ENCODE measurements around the gene NAT14. TPM values are rescaled to one million over a fixed set of nuclear protein-coding genes. Genes with fewer than 3 reads are reported as not detected.

NAT14 gene
- total RNA-seq, 4 donors from 2014 or later = 5.1 to 28.3 (median 12.2) TPM

GRCh38 chr19:55467236-55468053 is 17.5 kb upstream of the NAT14 start:
- H3K27me3 ChIP-seq = no peaks in the 10 kb centered on the region
- H3K4me3 ChIP-seq (replicated peaks in 1 of 3) = no peak overlapping the region
- intact Hi-C loops (cut with DNase I) = no loop called here
- no peak overlapping the region for H3K27ac ChIP-seq
- peak; percentile 61 to 62 for DNase-seq
- peak; percentile 70 to 100 (median 94) for TF ChIP-seq CTCF (IDR thresholded peaks at IDR 0.05)
- no peak for TF ChIP-seq POLR2A (IDR thresholded peaks at IDR 0.05)
- H3K9me3 ChIP-seq = no peaks in the 10 kb centered on the region
- H3K36me3 ChIP-seq = no peaks in the 10 kb centered on the region
- peaks cover 0 to 7% of the 10 kb centered on the region in 2 donors for H3K4me1 ChIP-seq
- WGBS, 2 donors = 38 to 53% methylated on average over 15 to 25 of the region's 29 CpGs

GRCh38 chr19:55468054-55468393 is 17.0 kb upstream of the NAT14 start:
- no peaks in the 10 kb centered on the region for H3K27me3 ChIP-seq
- DNase-seq = no peak
- H3K4me3 ChIP-seq (replicated peaks in 1 of 3) = no peak overlapping the region
- intact Hi-C loops (cut with DNase I) = no loop called here
- no peak for TF ChIP-seq POLR2A (IDR thresholded peaks at IDR 0.05)
- TF ChIP-seq CTCF (IDR thresholded peaks at IDR 0.05) = peak in 1 of 6 experiments; percentile 46
- peaks cover 0 to 7% of the 10 kb centered on the region in 2 donors for H3K4me1 ChIP-seq
- H3K36me3 ChIP-seq = no peaks in the 10 kb centered on the region
- no peak overlapping the region for H3K27ac ChIP-seq
- no peaks in the 10 kb centered on the region for H3K9me3 ChIP-seq
- 15 to 34% methylated on average over 4 of the region's 4 CpGs for WGBS, 2 donors

- H3K4me1 ChIP-seq = peaks cover 17 to 34% of the 10 kb centered on the region in 2 donors
- no peak for DNase-seq
- no peak overlapping the region for H3K27ac ChIP-seq
- TF ChIP-seq POLR2A (IDR thresholded peaks at IDR 0.05) (no peak), CTCF (IDR thresholded peaks at IDR 0.05) (no peak)
- H3K9me3 ChIP-seq = no peaks in the 10 kb centered on the region
- intact Hi-C loops (cut with DNase I) = loop anchor here (5.0 kb wide), 1 partner anchor 161 kb away; no protein-coding TSS in a partner anchor
- H3K4me3 ChIP-seq (replicated peaks in 1 of 3) = no peak overlapping the region
- H3K27me3 ChIP-seq = no peaks in the 10 kb centered on the region
- WGBS, 2 donors = 84 to 86% methylated on average over 13 of the region's 13 CpGs
- H3K36me3 ChIP-seq = no peaks in the 10 kb centered on the region
These were observed 13.7 kb upstream of the NAT14 start for GRCh38 chr19:55471266-55471665.

GRCh38 chr19:55472463-55472862 is 12.5 kb upstream of the NAT14 start:
- DNase-seq = no peak
- TF ChIP-seq CTCF (IDR thresholded peaks at IDR 0.05) = no peak
- TF ChIP-seq POLR2A (IDR thresholded peaks at IDR 0.05) = no peak
- no peaks in the 10 kb centered on the region for H3K36me3 ChIP-seq
- intact Hi-C loops (cut with DNase I) = loop anchor here (5.0 kb wide), 1 partner anchor 160 kb away; no protein-coding TSS in a partner anchor
- 71 to 88% methylated on average over 5 to 7 of the region's 8 CpGs for WGBS, 2 donors
- no peak overlapping the region for H3K4me3 ChIP-seq (replicated peaks in 1 of 3)
- H3K4me1 ChIP-seq = peaks cover 19 to 36% of the 10 kb centered on the region in 2 donors
- H3K27me3 ChIP-seq = no peaks in the 10 kb centered on the region
- no peak overlapping the region for H3K27ac ChIP-seq
- H3K9me3 ChIP-seq = no peaks in the 10 kb centered on the region
